ENCODE measurements around the gene HCRT. TPM values are rescaled to one million over a fixed set of nuclear protein-coding genes. Genes with fewer than 3 reads are reported as not detected.
"Not testable (repeated sequence)": the region's sequence is repeated elsewhere in the genome, so short reads cannot be mapped to it uniquely, and the experiment has no call there.

Gene HCRT
- total and polyA plus RNA-seq, 5 donors from 2014 or later, result not detected

DNA sequence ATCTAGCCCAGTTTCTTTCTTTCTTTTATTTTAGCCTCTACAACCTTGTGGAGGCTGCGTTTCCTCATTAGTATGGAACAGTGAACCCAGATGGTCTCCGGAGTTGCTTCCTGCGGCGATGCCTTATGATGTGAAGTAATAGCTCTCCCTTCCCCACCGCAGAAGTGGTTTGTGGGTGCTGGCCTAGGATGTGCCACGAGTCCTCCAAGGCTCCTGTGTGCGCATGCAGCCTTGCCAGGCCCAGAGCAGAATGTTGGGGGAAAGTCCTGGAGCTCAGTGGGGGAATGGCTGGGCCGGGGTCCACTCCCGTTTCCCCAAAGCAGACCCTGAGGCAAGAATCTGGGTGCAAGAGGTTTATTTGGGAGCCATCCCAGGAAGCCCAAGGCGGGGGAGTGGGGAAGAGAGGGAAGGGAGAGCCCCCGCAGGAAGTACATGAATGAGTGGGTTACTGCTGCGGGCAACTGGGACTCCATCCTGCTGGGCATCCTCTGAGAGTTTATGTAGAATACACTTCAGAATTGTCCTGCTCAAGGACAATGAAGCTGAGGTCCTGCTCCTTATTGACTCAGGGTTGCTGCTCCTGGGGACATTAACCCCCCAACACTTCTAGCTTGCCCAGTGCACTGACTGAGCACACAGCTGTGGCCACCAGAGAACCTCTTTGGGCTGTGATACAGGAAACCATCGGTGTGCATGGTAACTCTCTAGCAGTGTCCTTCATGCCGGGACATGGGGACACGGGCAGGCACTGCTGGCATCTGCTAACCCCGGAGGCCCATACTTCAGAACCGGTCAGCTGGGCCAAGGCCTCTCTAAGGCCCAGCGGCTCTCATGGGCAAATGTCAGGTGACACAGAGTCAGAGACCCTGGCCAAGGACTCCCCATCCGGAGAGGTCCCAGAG, 3.7 kb upstream of the HCRT start:
- peaks cover 4% of the 10 kb centered on the region for H3K36me3 Mint-ChIP-seq
- no peaks in the 10 kb centered on the region for H3K9me3 Mint-ChIP-seq
- no peaks in the 10 kb centered on the region for H3K27me3 Mint-ChIP-seq
- H3K4me3 ChIP-seq (ENCODE audit: low read depth, low read length), result no peak overlapping the region
- no peak overlapping the region for H3K27ac Mint-ChIP-seq
- H3K27ac ChIP-seq (ENCODE audit: insufficient read depth, low read length, poor library complexity, severe bottlenecking), result no peak overlapping the region
- H3K4me1 ChIP-seq (ENCODE audit: control insufficient read depth, insufficient read depth, low read length, poor library complexity, severe bottlenecking), result peaks cover 19% of the 10 kb centered on the region
- no peak for DNase-seq
- no peaks in the 10 kb centered on the region for H3K9me3 ChIP-seq (ENCODE audit: control insufficient read depth in 2 of 2, low read length in 2 of 2)
- ATAC-seq (ENCODE audit: low read depth in 2 of 2), result no peak
- no peaks in the 10 kb centered on the region for H3K36me3 ChIP-seq (ENCODE audit: control insufficient read depth, insufficient read depth, low read length)
- no peaks in the 10 kb centered on the region for H3K27me3 ChIP-seq (ENCODE audit: control insufficient read depth, insufficient read depth, low read length)
- H3K4me3 Mint-ChIP-seq, result peak overlapping the region in 1 of 4 donors; percentile 24
- peaks cover 0 to 39% (median 13%) of the 10 kb centered on the region in 4 donors for H3K4me1 Mint-ChIP-seq

DNA sequence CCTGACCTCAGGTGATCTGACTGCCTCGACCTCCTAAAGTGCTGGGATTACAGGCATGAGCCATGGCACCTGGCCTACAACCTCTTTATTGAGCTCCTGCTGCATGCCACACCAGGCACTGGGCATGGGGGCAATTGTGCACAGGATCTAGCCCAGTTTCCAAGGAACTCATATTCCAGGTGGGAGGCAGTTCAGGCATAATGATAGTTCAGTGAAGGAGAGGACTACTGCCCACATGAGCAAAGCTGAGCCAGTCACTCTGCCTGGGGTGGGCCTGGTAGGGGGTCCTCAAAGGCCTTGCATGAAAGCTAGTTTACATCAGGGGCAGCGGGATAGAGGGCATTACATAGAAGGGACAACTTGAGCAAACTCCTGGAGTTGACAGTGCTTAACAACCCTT, 2.6 kb upstream of the HCRT start:
- peaks cover 17% of the 10 kb centered on the region for H3K4me1 ChIP-seq (ENCODE audit: control insufficient read depth, insufficient read depth, low read length, poor library complexity, severe bottlenecking)
- no peaks in the 10 kb centered on the region for H3K27me3 ChIP-seq (ENCODE audit: control insufficient read depth, insufficient read depth, low read length)
- Mint-ChIP-seq H3K36me3 (peaks cover 4% of the 10 kb centered on the region), H3K4me3 (peak overlapping the region in 2 of 4 donors; percentile 52 to 55), H3K27ac (no peak overlapping the region), H3K27me3 (peaks cover 7% of the 10 kb centered on the region), H3K4me1 (peaks cover 5 to 38% (median 16%) of the 10 kb centered on the region in 4 donors), H3K9me3 (no peaks in the 10 kb centered on the region)
- no peaks in the 10 kb centered on the region for H3K36me3 ChIP-seq (ENCODE audit: control insufficient read depth, insufficient read depth, low read length)
- no peak overlapping the region for H3K27ac ChIP-seq (ENCODE audit: insufficient read depth, low read length, poor library complexity, severe bottlenecking)
- DNase-seq (no peak), ATAC-seq (ENCODE audit: low read depth in 2 of 2) (no peak)
- H3K4me3 ChIP-seq (ENCODE audit: low read depth, low read length), result no peak overlapping the region
- H3K9me3 ChIP-seq (ENCODE audit: control insufficient read depth in 2 of 2, low read length in 2 of 2), result no peaks in the 10 kb centered on the region

- not testable (repeated sequence) for H3K4me3 ChIP-seq (ENCODE audit: low read depth, low read length); H3K27ac Mint-ChIP-seq; H3K9me3 ChIP-seq (ENCODE audit: control insufficient read depth in 2 of 2, low read length in 2 of 2); H3K27ac ChIP-seq (ENCODE audit: insufficient read depth, low read length, poor library complexity, severe bottlenecking); DNase-seq; ATAC-seq (ENCODE audit: low read depth in 2 of 2); H3K9me3 Mint-ChIP-seq; H3K27me3 Mint-ChIP-seq; H3K36me3 Mint-ChIP-seq; H3K36me3 ChIP-seq (ENCODE audit: control insufficient read depth, insufficient read depth, low read length); H3K27me3 ChIP-seq (ENCODE audit: control insufficient read depth, insufficient read depth, low read length)
- H3K4me1 ChIP-seq (ENCODE audit: control insufficient read depth, insufficient read depth, low read length, poor library complexity, severe bottlenecking), result peaks cover 25% of the 10 kb centered on the region
- Mint-ChIP-seq H3K4me1 (peaks cover 5 to 44% (median 20%) of the 10 kb centered on the region in 4 donors), H3K4me3 (peak overlapping the region in 3 of 4 donors; percentile 38 to 86 (median 52))
Measured at GRCh38 chr17:42186191-42186590, 939 bp upstream of the HCRT start.

GRCh38 chr17:42185621-42185930, 324 bp upstream of the HCRT start:
- H3K36me3 ChIP-seq (ENCODE audit: control insufficient read depth, insufficient read depth, low read length), result no peaks in the 10 kb centered on the region
- no peak for DNase-seq
- H3K9me3 ChIP-seq (ENCODE audit: control insufficient read depth in 2 of 2, low read length in 2 of 2), result no peaks in the 10 kb centered on the region
- peak overlapping the region in 2 of 4 donors; percentile 26 to 86 for H3K4me3 Mint-ChIP-seq
- peaks cover 7% of the 10 kb centered on the region for H3K27me3 Mint-ChIP-seq
- no peak overlapping the region for H3K4me3 ChIP-seq (ENCODE audit: low read depth, low read length)
- no peak overlapping the region for H3K27ac Mint-ChIP-seq
- no peaks in the 10 kb centered on the region for H3K27me3 ChIP-seq (ENCODE audit: control insufficient read depth, insufficient read depth, low read length)
- peaks cover 5 to 46% (median 21%) of the 10 kb centered on the region in 4 donors for H3K4me1 Mint-ChIP-seq
- no peak overlapping the region for H3K27ac ChIP-seq (ENCODE audit: insufficient read depth, low read length, poor library complexity, severe bottlenecking)
- peaks cover 32% of the 10 kb centered on the region for H3K4me1 ChIP-seq (ENCODE audit: control insufficient read depth, insufficient read depth, low read length, poor library complexity, severe bottlenecking)
- peaks cover 0 to 1% (median 0%) of the 10 kb centered on the region in 7 donors for H3K9me3 Mint-ChIP-seq
- no peak for ATAC-seq (ENCODE audit: low read depth in 2 of 2)
- H3K36me3 Mint-ChIP-seq, result peaks cover 4% of the 10 kb centered on the region

GRCh38 chr17:42183741-42184711, 1.2 kb downstream of the HCRT start:
- Mint-ChIP-seq H3K27me3 (peaks cover 12% of the 10 kb centered on the region), H3K27ac (peak overlapping the region; percentile 86 to 99 (median 91)), H3K4me1 (peaks cover 10 to 58% (median 27%) of the 10 kb centered on the region in 4 donors), H3K4me3 (peak overlapping the region; percentile 86 to 95 (median 93)), H3K36me3 (no peaks in the 10 kb centered on the region), H3K9me3 (peaks cover 0 to 1% (median 0%) of the 10 kb centered on the region in 7 donors)
- H3K36me3 ChIP-seq (ENCODE audit: control insufficient read depth, insufficient read depth, low read length), result no peaks in the 10 kb centered on the region
- peak overlapping the region; percentile 78 for H3K4me3 ChIP-seq (ENCODE audit: low read depth, low read length)
- no peaks in the 10 kb centered on the region for H3K9me3 ChIP-seq (ENCODE audit: control insufficient read depth in 2 of 2, low read length in 2 of 2)
- no peaks in the 10 kb centered on the region for H3K27me3 ChIP-seq (ENCODE audit: control insufficient read depth, insufficient read depth, low read length)
- peak; percentile 63 to 64 for ATAC-seq (ENCODE audit: low read depth in 2 of 2)
- peak overlapping the region; percentile 75 for H3K27ac ChIP-seq (ENCODE audit: insufficient read depth, low read length, poor library complexity, severe bottlenecking)
- DNase-seq, result peak; percentile 67 to 82 (median 73)
- peaks cover 46% of the 10 kb centered on the region for H3K4me1 ChIP-seq (ENCODE audit: control insufficient read depth, insufficient read depth, low read length, poor library complexity, severe bottlenecking)

DNA sequence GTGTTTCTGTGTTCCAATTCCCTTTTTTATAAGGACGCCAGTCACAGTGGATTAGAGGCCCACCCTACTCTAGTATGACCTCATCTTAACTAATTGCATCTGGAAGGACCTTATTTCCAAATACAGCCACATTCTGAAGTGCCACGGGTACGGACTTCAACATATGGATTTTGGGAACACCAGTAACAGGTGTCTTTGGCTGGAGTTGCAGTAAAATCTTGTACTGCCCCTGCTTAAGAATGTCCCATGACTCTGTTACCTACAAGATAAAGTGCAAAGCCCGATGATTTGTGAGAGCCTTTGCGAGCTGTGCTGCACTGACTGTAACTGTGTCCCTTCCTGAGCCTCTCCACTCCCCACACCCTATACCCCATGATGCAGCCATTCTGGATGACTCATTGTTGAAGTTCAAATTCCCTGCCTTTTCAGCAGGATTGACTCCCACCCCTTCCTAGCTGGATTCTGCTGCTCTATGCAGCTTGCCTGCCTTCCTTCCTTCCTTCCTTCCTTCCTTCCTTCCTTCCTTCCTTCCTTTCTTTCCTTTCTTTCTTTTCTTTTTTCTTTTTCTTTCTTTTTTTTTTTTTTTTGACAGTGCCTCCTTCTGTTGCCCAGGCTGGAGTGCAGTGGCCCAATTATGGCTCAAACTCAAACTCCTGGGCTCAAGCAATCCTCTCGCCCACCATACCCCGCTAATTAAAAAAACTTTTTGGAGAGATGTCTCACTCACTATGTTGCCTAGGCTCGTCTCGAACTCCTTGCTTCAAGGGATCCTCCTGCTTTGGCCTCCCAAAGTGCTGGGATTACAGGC, 2.1 kb downstream of the HCRT start:
- peaks cover 0 to 1% (median 0%) of the 10 kb centered on the region in 7 donors for H3K9me3 Mint-ChIP-seq
- Histone ChIP-seq H3K27me3 (ENCODE audit: control insufficient read depth, insufficient read depth, low read length) (no peaks in the 10 kb centered on the region), H3K9me3 (ENCODE audit: control insufficient read depth in 2 of 2, low read length in 2 of 2) (no peaks in the 10 kb centered on the region), H3K4me3 (ENCODE audit: low read depth, low read length) (peak overlapping the region; percentile 78), H3K36me3 (ENCODE audit: control insufficient read depth, insufficient read depth, low read length) (no peaks in the 10 kb centered on the region), H3K27ac (ENCODE audit: insufficient read depth, low read length, poor library complexity, severe bottlenecking) (peak overlapping the region; percentile 75), H3K4me1 (ENCODE audit: control insufficient read depth, insufficient read depth, low read length, poor library complexity, severe bottlenecking) (peaks cover 54% of the 10 kb centered on the region)
- ATAC-seq (ENCODE audit: low read depth in 2 of 2) (no peak), DNase-seq (no peak)
- no peaks in the 10 kb centered on the region for H3K36me3 Mint-ChIP-seq
- peaks cover 12% of the 10 kb centered on the region for H3K27me3 Mint-ChIP-seq
- H3K27ac Mint-ChIP-seq, result peak overlapping the region; percentile 75 to 99 (median 91)
- peak overlapping the region; percentile 86 to 95 (median 93) for H3K4me3 Mint-ChIP-seq
- H3K4me1 Mint-ChIP-seq, result peaks cover 15 to 66% (median 31%) of the 10 kb centered on the region in 4 donors

- Histone ChIP-seq H3K36me3 (ENCODE audit: control insufficient read depth, insufficient read depth, low read length) (no peaks in the 10 kb centered on the region), H3K27ac (ENCODE audit: insufficient read depth, low read length, poor library complexity, severe bottlenecking) (no peak overlapping the region), H3K27me3 (ENCODE audit: control insufficient read depth, insufficient read depth, low read length) (no peaks in the 10 kb centered on the region), H3K9me3 (ENCODE audit: control insufficient read depth in 2 of 2, low read length in 2 of 2) (no peaks in the 10 kb centered on the region), H3K4me3 (ENCODE audit: low read depth, low read length) (peak overlapping the region; percentile 57), H3K4me1 (ENCODE audit: control insufficient read depth, insufficient read depth, low read length, poor library complexity, severe bottlenecking) (peaks cover 54% of the 10 kb centered on the region)
- no peaks in the 10 kb centered on the region for H3K36me3 Mint-ChIP-seq
- DNase-seq (no peak), ATAC-seq (ENCODE audit: low read depth in 2 of 2) (no peak)
- no peak overlapping the region for H3K27ac Mint-ChIP-seq
- peaks cover 12% of the 10 kb centered on the region for H3K27me3 Mint-ChIP-seq
- peak overlapping the region; percentile 62 to 86 (median 76) for H3K4me3 Mint-ChIP-seq
- peaks cover 15 to 69% (median 31%) of the 10 kb centered on the region in 4 donors for H3K4me1 Mint-ChIP-seq
- peaks cover 0 to 2% (median 0%) of the 10 kb centered on the region in 7 donors for H3K9me3 Mint-ChIP-seq
Measured at GRCh38 chr17:42181851-42182207, 3.4 kb downstream of the HCRT start.

Measured in CD4-positive, CD25-positive, alpha-beta regulatory T cell (primary cell).